IPS-11a (cell line): ENCODE measurements around the gene TRAK1.

Source experiments
- H3K4me3 ChIP-seq: one replicate; pipeline ENCODE4 v1.5.1; 2013; ENCODE audit warnings: low read depth, low read length, control low read depth

TRAK1 gene

DNA sequence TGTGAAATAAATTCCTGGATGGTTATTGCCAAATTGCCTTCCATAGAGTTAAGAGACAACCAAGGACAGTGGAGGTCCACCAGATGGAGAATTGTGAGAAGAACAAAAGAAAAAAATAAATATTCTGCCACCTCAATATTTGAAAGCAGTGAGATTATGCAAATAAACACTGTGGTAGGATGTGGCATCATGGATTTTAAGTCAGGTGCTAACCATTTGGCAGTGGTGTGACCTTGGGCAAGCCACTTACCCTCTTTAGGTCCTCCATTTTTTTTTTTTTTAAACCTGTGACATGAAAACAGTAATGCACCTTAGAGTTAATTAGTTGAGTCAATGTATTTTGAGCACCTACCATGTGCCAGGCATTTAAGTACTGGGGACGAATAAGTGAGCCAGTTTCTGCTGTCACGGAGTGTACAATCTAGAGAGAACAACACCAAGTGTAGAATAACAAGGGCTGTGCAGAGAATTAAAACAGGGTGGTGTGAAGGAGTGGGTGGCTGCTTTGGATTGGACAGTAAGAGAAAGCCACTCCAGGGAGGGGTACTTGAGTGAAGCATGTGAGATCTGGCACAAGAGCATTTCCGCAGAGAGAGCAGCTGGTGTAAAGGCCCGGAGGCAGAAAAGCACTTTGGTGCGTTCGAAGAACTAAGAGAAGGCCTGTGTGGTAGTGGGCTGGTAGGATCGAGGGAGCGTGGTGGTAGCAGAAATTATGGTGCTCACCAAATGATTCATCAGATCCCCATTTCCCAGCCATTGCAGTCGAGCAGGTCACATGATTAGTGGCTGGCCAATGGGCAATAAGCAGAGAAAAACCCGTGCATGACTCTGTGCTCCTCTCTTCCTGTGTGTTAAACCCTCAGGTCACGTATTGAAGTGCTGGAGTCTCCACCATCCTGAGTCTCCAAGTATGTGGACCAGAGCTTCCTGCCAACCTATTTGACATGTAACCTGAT, 135.6 kb downstream of the TRAK1 start:
- H3K4me3 ChIP-seq = no peak overlapping the region

DNA sequence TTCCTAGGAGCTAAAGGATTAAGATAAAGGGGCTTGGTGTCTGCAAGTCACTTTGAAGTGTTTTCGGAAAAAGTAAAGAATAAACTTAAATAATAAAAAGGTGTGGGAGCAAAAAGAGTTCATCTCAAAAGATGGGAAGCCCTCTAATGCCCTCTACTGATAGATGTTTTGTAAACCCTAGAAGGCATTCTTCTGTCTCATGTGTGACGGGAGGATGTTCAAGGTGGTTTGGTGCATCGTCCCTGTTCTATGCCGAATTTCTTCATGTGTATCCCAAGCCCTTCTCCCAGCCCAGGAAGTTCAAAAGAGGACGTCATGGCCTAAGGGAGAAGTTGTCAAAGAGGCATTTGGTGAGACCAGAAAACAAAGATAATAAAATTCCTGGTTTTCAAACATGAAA, 137.6 kb downstream of the TRAK1 start:
- no peak overlapping the region for H3K4me3 ChIP-seq

DNA sequence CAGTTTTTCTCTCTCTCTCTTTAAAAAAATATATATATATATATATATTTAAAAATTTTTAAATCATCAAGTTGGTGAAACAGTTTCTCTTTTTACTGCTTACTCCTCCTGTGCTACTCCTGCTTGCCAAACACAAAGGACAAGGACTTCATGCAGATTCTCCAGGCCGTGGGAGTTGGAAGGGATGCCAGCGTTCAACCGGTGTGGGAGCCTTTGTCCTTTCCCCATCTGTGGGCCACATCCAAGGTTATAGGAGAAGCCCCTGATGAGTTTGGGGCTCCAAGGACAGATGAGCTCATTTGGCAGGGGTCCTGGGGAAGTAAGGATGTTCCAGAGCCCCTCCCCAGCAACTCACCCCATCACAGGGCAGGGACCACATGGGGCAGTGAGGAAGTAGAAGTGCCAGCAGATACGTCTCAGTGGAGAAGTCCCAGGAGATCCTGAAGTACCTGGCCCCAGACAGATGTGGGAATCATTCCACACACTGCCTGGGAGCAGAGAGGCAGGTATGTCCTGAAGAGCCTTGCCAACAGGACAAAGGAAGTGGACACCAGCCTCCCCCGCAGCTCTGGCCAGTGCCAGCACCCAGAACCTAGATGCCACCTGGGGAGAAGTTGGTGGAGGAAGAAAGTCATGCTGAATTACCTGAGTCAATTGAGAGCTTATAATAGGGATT, 138.2 kb downstream of the TRAK1 start:
- no peak overlapping the region for H3K4me3 ChIP-seq

DNA sequence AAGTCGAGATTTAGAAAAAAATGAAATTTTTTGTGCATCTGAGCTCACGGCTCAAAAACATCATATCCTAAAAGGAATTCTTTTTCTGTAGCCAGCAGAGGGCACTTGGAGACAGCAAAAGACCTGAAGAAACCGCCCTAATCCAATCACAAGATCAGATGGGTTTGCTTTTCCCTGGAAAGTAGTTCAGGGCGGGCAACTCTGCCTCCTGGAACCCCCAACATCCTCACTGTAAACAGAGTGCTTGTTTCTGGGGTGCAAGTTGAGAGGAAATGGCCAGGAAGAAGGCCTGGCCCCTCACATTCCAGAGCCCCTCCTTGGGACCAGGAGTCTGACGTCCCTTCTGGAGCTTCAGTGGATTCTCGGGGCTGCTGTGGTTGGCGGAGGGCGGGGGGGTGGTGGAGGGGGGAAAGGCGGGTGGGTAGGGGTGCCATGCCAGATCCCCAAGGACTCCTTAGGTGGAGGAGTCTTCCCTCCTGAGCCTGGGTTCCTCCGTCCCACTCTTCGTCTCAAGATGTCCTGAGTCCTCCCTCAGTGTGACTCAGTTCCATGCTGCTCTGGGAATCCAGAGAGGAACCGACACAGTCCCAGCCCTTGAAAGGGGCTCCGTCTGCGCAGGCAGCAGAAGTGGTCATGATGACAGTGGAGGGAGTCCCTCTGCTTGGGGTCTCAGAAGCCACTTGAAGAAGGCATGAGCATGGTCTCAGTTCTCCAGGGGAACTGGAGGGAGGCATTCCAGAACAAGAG, 139.0 kb downstream of the TRAK1 start:
- H3K4me3 ChIP-seq = no peak overlapping the region

DNA sequence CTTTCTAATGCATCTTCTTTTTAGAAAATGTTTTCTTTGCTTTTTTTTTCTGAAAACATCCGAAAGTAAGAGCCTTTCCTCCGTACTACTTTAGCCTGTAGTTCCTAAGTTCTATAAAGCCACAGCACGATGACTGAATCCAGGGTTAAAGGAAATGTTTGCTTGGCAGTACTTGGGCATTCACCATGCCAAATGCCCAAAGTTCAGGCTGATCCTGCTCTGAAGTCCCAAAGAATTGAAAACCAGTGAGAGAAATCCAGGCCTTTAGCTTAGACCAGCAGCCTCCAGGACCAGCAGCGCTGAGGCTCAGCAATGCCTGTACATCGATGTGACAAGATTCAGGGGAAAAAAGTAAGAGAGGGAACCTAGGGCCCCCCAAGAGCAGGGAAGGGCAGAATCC, 139.7 kb downstream of the TRAK1 start:
- H3K4me3 ChIP-seq = no peak overlapping the region

DNA sequence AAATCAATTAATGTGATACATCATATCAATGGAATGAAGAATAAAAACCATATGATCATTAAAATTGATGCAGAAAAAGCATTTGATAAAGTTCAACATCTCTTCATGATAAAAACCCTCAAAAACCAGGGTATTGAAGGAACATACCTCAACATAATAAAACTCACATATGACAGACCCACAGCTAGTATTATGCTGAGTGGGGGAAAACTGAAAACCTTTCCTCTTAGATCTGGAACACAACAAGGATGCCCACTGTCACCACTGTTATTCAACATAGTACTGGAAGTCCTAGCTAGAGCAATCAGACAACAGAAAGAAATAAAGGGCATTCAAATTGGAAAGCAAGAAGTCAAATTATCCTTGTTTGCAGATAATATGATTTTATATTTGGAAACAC, 144.4 kb downstream of the TRAK1 start:
- no peak overlapping the region for H3K4me3 ChIP-seq

DNA sequence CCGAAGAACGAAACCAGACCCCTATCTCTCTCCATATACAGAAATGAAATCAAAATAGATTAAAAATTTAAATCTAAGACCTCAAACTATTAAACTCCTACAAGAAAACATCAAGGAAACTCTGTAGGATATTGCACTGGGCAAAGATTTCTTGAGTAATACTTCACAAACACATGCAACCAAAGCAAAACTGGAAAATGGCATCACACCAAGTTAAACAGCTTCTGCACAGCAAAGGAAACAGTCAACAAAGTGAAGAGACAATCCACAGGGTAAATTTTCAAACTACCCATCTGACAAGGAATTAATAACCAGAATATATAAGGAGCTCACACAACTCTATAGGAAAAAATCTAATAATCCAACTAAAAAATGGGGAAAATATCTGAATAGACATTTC, 145.5 kb downstream of the TRAK1 start:
- H3K4me3 ChIP-seq = no peak overlapping the region

DNA sequence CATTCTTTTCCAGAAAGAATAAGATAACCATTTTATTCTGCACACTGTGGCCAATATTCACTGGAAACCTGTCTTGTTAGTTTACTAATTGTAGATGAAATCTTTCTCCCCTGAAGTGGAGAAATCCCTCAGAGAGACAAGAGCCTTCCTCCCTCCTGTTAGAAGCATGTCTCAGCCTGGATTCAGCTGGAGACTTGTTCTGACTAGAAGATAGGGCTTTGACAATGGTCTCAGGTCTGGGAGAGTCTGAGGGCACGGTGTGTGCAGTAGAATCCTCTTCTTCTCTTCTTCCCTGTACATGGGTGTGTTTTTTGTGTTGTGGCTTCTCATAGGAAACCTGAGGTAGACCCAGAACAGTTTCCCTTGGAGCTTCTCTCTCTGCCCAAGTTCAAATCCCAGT, 154.9 kb downstream of the TRAK1 start:
- no peak overlapping the region for H3K4me3 ChIP-seq

DNA sequence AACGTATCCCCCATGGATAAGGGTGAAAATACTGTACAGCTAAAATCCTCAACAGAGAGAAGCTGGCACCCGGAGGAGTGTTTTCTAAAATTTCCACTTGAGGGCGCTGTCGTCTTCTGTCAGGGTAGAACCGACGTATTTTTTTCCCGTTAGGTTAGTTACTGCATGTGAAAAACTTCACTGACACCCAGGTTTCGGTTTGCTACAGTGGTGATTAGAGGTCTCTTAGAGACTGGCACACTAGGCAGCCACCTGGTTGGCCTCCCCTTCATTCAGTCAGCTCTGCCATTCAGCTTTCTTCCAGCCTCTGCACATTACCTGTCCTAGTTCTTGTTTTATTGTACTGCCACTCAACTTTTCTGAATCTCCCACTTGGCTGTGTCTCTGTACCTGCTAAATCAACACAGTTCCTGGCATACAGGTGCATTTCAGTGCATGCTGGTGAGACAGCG, 156.4 kb downstream of the TRAK1 start:
- H3K4me3 ChIP-seq = no peak overlapping the region

DNA sequence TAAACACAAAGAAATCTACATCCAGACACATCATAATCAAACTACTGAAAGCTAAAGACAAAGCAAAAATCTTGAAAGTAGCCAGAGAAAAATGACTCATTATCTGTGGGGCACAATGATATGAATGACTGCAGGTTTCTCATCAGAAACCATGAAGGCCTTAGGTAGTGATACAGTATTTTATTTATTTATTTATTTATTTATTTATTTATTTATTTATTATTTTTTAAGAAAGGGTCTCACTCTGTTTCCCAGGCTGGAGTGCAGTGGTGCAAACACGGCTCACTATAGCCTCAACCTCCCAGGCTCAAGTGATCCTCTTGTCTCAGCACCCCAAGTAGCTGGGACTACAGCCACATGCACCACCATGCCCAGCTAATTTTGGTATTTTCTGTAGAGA, 159.6 kb downstream of the TRAK1 start:
- H3K4me3 ChIP-seq = no peak overlapping the region

DNA sequence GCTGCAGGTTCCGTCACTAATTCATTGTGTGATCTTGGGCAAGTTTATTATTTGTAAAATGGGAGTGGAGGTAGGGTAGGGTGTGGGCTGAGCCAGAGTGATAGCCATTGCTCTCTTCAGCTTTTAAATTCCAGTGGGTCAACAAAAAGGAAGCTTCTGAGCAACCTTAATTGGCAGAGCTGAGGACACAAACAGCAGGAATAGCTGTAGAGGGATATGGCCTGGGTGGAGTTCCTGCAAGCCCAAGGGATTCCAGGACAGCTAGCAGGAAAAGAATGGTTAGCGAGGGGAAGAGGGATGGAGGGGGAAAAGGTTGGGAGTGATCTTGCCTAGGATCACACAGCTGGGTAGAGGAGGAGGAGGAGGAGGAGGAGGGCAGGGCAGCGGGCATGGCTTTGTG, 163.4 kb downstream of the TRAK1 start:
- H3K4me3 ChIP-seq = no peak overlapping the region

DNA sequence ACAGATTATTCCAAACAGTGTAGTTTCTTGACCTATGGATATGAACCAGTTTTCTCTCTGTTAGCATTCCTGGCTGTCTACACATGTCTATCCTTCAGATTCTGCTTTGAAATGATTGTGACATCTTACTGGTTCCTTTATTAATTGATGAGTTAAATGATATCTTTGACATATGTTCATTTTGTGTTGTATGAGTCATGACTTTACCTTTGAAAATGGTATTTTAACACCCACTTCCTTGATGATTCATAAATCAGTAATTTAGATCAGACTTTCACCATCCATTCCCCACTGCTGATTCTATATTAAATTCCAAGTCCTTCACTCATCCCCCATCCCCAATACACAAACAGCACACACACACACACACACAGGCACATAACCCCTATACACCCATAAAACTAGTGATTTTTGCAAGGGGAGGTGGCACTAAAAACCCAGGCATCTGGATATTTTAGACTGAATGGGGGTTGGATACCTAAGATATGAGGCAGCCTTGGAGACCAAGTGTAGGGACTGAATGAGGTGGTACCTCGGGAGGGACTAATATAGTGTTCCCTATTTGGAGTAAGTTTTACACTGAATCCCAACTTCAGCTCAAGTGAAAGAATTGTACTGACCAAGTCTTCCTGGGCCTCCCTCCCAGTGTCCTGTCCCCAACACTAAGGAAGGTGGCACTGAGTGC, 165.1 kb downstream of the TRAK1 start:
- no peak overlapping the region for H3K4me3 ChIP-seq

DNA sequence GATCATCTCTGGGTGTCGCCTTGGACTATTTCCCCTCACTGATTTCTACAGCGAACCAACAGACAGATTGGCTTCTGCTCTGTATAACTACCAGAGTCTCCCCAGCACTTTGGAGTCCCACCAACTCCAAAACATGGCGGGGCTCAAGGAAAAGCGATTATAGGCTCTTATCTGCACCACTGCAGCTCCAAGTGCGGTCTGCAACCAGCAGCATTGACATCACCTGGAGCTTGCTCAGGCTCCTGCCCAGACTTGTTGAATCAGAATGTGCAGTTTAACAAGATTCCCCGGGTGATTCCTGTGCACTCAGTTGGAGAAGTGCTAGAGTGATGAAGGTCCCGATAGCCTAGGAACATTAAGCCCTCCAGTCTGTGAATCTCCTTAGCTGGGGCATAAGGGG, 165.8 kb downstream of the TRAK1 start:
- no peak overlapping the region for H3K4me3 ChIP-seq

DNA sequence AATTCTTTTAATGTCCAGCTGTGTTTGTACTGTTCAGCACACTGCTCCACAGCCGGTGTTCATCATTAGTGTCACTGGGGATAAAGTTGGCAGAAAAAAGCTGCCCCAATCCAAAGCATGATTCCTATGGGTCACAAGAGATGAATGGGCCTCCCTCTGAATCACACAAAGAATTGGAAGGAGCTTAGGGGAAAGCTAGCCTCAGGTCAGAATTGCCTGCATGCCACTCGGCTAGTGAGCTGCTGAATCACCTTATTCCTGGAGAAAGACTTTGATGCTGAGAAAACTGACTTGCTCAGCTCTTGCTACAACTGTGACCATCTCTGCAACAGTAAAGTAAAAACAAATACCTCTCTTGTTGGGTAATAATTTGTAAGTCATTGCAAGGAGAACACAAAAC, 171.4 kb downstream of the TRAK1 start:
- H3K4me3 ChIP-seq = no peak overlapping the region

DNA sequence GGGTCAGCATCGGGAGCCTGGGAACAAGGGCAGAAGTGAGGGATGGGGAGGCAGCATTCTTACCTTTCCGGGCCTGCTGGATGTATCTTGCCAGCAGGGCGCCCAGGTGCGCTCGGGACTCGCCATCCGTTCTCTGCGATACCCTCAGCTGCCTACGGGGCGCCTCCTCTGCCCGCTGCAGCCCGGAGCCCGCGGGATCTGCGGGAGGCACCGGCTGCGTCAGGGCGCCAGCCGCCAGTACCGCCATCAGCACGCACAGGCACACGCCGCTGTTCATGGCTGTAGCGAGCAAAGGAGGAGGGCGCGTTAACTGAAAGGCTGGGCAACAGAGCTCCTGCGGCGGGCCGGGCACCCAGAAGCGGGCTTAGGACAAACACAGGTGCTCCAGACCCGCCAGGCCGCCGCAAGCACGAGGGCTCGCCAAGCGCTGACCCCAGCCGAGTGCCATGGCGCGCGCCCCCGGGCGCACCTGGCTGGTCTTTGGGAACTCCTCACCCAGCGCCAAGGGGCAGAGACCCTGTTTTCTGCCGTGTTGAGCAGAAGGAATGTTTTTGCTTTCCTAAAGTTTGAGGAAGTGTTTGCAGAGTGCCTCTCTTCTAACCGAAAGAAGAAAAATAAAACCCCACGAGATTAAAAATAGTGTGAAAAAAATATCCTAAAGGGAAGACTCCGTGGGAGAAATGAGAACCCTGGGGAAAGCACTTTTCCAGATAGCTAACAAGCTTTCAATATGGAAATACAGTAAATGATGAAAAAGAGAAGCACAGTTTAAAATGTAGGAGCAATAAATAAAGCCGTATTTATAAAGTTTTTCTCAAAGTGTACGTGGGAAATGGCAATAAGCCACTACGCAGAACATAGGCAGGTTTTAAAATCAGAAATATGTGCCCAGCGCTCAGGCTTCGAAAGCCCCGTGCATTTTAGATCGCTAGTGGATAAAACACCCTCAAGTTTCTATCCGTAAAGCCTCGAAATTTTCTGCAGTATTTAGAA, 172.5 kb downstream of the TRAK1 start:
- peak overlapping the region; percentile 43 for H3K4me3 ChIP-seq

DNA sequence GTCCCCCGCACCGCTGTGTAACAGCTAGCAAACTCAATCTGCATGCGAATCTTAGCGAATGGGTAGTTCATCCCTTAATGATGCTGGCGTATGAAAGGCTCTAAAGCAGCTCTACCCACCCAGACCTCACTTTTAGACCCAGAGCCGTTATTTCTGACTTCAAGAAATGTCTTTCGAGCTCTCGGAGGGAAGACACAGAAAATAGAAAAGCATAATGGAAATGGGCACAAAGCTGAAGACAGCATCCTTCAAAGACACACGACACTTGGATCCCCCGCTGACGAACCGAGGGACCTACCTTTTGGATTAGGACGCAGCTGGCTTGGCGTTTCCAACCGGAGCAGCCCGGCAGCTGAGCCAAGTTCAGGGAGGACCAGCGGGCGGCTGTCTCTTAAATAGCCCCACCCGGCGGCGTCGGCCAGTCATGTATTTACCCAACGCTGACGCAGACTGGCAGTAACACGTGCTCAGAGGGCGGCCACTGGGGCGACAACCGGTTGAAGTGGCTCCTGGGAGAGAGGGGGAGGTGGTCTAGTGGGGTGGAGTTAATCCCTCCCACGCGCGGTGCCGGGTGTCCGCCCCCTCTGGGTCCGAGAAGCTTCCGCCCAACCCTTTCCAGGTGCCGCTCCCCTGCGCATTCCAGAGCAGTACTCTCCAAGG, 173.4 kb downstream of the TRAK1 start:
- no peak overlapping the region for H3K4me3 ChIP-seq

DNA sequence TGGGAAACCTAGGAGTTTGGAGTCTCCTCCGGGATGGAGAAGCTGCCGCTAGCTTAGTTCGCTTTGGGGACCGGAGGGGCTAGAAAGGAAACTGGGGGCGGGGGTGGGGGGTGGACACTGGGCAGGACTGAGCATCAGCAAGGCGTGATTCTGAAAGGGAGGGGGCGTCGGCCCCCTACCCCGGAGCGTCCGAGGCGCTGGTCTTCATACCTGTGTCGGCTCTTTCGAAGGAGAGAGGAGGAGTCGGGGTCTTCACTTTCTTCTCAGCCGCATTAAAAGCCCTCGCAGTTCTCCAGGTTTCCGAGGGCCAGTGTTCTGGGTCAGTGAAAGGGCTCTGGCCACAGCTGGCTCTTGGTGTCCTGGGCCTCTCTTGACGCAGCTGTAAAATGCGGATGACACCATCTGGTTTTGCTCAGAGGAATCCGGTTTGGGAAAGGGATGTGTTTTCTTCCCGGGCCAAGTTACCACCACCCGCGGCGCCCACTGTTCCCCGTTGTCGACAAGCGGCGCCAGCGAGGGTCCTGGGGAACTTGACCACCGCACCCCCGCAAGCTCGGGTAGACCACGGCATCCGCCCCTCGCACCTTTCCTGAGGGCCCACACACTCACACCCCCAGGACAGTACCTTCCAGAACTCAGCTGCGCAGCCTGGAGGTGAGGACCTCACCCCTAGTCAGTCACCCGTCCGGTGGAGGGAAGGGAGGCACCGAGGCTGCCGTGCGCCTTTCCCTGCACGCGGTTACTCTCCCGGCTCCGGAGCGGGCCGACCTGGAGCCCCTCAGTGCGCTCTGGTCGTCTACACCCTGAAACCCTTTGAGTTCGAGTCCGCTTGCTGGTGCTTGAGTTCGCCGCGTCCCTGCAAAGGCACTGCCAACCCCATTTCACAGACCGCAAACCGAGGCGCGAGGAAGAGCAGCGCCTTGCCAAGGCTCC, 174.2 kb downstream of the TRAK1 start:
- no peak overlapping the region for H3K4me3 ChIP-seq

DNA sequence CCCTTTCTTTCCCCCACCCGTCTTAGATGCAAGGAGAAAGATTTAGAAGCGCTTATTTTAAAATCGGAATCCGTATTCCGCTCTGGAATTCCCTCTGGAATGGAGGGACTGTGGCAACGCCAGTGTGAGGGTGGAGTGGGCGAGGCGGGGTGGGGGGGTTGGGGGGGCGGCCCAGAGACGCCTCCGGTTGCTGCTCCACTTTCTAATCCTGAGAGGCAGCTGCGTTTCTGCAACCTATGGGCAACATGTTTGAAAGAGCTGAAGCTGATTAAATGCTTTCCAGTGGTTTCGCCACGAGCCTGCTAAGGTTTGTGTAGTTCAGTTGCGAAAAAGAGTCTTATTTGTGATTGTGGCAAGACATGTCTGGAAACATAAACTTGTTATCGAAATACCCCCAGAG, 174.9 kb downstream of the TRAK1 start, which contains the start of gene CCK:
Gene CCK (minus strand): TSS at position 101 of the 400 bp plus-strand sequence. CDS start 2,555 bp downstream, outside the sequence.
- no peak within 1 kb of the TSS for H3K4me3 ChIP-seq
